Ishikawa (cell line): Measurements from ENCODE around the gene DOC2A.

Experiments used
- CREB1 ChIP-seq: IDR thresholded peaks from 2 replicates; pipeline ENCODE4 v1.6.1; 2012; ENCODE audit warnings: low read depth
- EP300 ChIP-seq: IDR thresholded peaks from 2 replicates; pipeline ENCODE4 v1.6.1; 2012; ENCODE audit warnings: borderline replicate concordance
- TAF1 ChIP-seq: IDR thresholded peaks from 2 replicates; pipeline ENCODE4 v1.6.1; 2012; ENCODE audit warnings: low read depth, mild to moderate bottlenecking
- TCF12 ChIP-seq: IDR thresholded peaks from 2 replicates; pipeline ENCODE4 v1.6.1; 2012; ENCODE audit warnings: low read depth
- YY1 ChIP-seq: IDR thresholded peaks from 2 replicates; pipeline ENCODE4 v1.6.1; 2012; ENCODE audit warnings: low read depth
- ZBTB7A ChIP-seq: IDR thresholded peaks from 2 replicates; pipeline ENCODE4 v1.6.1; 2012; ENCODE audit warnings: low read depth

GRCh38 chr16:30046588-30046987, 35.8 kb upstream of the DOC2A start:
- no peak for TF ChIP-seq YY1
- no peak for TF ChIP-seq TCF12
- no peak for TF ChIP-seq ZBTB7A
- TF ChIP-seq CREB1: no peak
- TF ChIP-seq TAF1: no peak
- TF ChIP-seq EP300: no peak
